C4-2B (cell line): ENCODE measurements around the gene EEF1A1.
"Not testable (repeated sequence)": the region's sequence is repeated elsewhere in the genome, so short reads cannot be mapped to it uniquely, and the experiment has no call there.

ENCODE experiments used
- H3K27ac ChIP-seq: fragments of 450-650 bp; 2 replicates; pipeline ENCODE4 v1.5.1; 2017
- ZFX ChIP-seq: fragments of 450-650 bp; IDR thresholded peaks from 2 replicates; pipeline ENCODE4 v1.6.1; 2017
- TF ChIP-seq, protein P1 (sequence below): fragments of 450-650 bp; conservative IDR thresholded peaks from 2 replicates; pipeline ENCODE4 v1.5.1; 2017; ENCODE audit warnings: mild to moderate bottlenecking

EEF1A1 gene

DNA sequence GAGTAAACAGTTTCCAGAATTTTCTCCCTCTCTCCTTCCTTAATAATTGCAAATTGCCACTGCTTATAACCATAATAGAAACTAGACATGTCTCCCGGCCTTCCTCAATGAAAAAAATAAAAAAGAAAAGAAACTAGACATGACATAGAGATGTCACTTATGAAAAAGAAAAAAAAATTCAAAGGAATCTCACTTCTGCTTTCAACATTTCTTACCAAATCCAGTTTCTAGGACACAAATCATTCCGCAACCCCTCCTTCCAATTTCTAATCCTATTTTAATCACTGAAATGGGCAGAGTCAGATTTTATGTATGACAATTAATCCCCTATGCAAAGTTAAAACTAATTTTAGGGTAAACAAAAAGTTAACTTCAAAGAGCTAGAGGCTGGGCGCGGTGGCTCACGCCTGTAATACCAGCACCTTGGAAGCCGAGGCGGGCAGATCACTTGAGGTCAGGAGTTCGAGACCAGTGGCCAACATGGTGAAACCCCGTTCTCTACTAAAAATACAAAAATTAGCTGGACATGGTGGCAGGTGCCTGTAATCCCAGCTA is 40.1 kb upstream of the EEF1A1 start:
- H3K27ac ChIP-seq: no peak overlapping the region
- TF ChIP-seq ZFX: no peak
- TF ChIP-seq, protein P1, sequence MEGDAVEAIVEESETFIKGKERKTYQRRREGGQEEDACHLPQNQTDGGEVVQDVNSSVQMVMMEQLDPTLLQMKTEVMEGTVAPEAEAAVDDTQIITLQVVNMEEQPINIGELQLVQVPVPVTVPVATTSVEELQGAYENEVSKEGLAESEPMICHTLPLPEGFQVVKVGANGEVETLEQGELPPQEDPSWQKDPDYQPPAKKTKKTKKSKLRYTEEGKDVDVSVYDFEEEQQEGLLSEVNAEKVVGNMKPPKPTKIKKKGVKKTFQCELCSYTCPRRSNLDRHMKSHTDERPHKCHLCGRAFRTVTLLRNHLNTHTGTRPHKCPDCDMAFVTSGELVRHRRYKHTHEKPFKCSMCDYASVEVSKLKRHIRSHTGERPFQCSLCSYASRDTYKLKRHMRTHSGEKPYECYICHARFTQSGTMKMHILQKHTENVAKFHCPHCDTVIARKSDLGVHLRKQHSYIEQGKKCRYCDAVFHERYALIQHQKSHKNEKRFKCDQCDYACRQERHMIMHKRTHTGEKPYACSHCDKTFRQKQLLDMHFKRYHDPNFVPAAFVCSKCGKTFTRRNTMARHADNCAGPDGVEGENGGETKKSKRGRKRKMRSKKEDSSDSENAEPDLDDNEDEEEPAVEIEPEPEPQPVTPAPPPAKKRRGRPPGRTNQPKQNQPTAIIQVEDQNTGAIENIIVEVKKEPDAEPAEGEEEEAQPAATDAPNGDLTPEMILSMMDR: no peak

DNA sequence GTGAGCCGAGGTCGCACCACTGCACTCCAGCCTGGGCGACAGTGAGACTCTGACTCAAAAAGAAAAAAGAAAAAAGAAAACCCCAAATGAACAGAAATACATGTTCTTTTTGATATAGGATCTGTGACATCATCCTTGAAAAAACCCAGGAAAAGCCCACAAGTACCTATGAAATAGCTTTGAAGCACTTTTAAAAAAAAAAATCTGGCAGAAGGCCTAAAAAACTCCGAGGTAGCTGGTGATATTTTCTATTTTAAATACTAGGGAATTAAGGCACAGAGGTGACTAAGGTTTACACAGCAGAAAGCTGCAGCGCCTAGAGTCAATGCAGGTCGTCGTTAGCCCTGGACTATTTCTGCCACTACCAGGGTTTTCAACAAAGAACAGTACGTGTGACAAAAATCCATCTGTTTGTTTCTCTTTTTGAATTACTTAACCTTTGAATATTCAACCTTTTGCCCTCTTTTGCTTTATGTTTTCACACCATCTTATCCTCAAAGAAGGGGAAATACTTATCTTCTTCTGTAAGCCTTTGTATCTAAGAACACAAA is 39.4 kb upstream of the EEF1A1 start:
- H3K27ac ChIP-seq: no peak overlapping the region
- no peak for TF ChIP-seq ZFX
- TF ChIP-seq, protein P1: no peak

DNA sequence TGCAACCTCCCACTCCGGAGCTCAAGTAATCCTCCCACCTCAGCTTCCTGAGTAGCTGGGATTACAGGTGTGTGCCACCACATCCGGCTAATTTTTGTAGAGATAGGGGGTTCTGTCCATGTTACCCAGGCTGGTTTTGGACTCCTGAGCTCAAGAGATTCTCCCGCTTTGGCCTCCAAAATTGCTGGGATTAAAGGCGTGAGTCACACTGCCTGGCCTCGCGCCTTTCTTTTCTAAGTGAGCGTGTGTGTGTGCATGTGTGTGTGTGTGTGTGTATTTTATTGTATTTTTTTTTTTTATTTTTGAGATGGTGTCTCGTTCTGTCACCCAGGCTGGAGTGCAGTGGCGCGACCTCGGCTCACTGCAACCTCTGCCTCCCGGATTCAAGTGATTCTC is 38.6 kb upstream of the EEF1A1 start:
- H3K27ac ChIP-seq: not testable (repeated sequence)

GRCh38 chr6:73558624-73559398 is 38.0 kb upstream of the EEF1A1 start:
- TF ChIP-seq, protein P1: no peak
- TF ChIP-seq ZFX: no peak
- no peak overlapping the region for H3K27ac ChIP-seq

GRCh38 chr6:73556836-73557235 is 36.0 kb upstream of the EEF1A1 start:
- no peak overlapping the region for H3K27ac ChIP-seq
- no peak for TF ChIP-seq ZFX
- TF ChIP-seq, protein P1: no peak

- H3K27ac ChIP-seq: not testable (repeated sequence)
Observed at GRCh38 chr6:73555380-73555949, 34.6 kb upstream of the EEF1A1 start.

- not testable (repeated sequence) for H3K27ac ChIP-seq
Observed at GRCh38 chr6:73551115-73551514, 30.3 kb upstream of the EEF1A1 start.

- TF ChIP-seq ZFX: no peak
- TF ChIP-seq, protein P1: no peak; the same call in 1 of the 2 replicates
- no peak overlapping the region for H3K27ac ChIP-seq
Observed at GRCh38 chr6:73548458-73549446, 27.9 kb upstream of the EEF1A1 start.
